Adipose tissue (tissue), 3 donors: ENCODE results near the gene ATP11A. TPM values are rescaled to one million over a fixed set of nuclear protein-coding genes. Genes with fewer than 3 reads are reported as not detected.
"Not testable (repeated sequence)": the region's sequence is repeated elsewhere in the genome, so short reads cannot be mapped to it uniquely, and the experiment has no call there.

Source experiments
- H3K27ac ChIP-seq: one replicate; pipeline ENCODE4 v1.5.1; 2013; ENCODE audit warnings: low read depth, low read length
- WGBS, 3 donors: extraction: QIAGEN DNeasy Blood & Tissue Kit; methylation state at CpG; one replicate each; pipeline ENCODE4 v1.1.7; 2013; 5-methylcytosine and 5-hydroxymethylcytosine counted together
- polyA plus RNA-seq, 3 donors: library from polyadenylated mRNA; stranded (reverse); fragments of 200-250 nt; gene quantifications; one replicate each; pipeline ENCODE4 v1.2.3, GENCODE V29; 2013
- donor health status: healthy with polysubstance abuse.
- donor health status: Bipolar disorder and iron deficiency.
- donor health status: healthy.

The ATP11A gene
- polyA plus RNA-seq, 3 donors, result 8.1 to 12.0 (median 9.9) TPM

DNA sequence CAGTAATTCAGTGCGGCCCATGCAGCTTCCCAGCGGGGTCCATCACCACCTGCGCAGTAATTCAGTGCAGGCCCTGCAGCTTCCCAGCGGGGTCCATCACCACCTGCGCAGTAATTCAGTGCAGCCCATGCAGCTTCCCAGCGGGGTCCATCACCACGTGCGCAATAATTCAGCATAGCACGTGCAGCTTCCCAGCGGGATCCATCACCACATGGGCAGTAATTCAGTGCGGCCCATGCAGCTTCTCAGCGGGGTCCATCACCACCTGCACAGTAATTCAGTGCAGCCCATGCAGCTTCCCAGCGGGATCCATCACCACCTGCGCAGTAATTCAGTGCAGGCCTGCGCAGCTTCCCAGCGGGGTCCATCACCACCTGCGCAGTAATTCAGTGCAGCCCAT is 173.5 kb downstream of the ATP11A start:
- 92 to 97% (median 96%) methylated on average over 15 to 17 of the region's 17 CpGs for WGBS, 3 donors
- H3K27ac ChIP-seq, result not testable (repeated sequence)

DNA sequence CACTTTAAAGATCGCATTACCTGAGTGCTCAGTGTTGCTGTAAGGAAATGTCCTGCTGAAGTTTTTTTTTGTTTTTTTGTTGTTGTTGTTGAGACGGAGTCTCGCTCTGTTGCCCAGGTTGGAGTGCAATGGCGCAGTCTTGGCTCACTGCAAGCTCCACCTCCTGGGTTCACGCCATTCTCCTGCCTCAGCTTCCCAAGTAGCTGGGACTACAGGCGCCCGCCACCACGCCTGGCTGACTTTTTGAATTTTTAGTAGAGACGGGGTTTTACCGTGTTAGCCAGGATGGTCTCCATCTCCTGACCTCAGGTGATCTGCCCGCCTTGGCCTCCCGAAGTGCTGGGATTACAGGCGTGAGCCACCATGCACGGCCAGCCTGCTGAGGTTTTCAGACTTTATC is 175.6 kb downstream of the ATP11A start:
- H3K27ac ChIP-seq, result not testable (repeated sequence)
- WGBS, 3 donors, result 86 to 94% (median 89%) methylated on average over 14 of the region's 14 CpGs

GRCh38 chr13:112867301-112867711 is 177.5 kb downstream of the ATP11A start:
- no peak overlapping the region for H3K27ac ChIP-seq
- 93 to 95% (median 94%) methylated on average over 18 of the region's 18 CpGs for WGBS, 3 donors

GRCh38 chr13:112868308-112868707 is 178.5 kb downstream of the ATP11A start:
- 90 to 93% (median 93%) methylated on average over 5 of the region's 5 CpGs for WGBS, 3 donors
- H3K27ac ChIP-seq, result no peak overlapping the region

DNA sequence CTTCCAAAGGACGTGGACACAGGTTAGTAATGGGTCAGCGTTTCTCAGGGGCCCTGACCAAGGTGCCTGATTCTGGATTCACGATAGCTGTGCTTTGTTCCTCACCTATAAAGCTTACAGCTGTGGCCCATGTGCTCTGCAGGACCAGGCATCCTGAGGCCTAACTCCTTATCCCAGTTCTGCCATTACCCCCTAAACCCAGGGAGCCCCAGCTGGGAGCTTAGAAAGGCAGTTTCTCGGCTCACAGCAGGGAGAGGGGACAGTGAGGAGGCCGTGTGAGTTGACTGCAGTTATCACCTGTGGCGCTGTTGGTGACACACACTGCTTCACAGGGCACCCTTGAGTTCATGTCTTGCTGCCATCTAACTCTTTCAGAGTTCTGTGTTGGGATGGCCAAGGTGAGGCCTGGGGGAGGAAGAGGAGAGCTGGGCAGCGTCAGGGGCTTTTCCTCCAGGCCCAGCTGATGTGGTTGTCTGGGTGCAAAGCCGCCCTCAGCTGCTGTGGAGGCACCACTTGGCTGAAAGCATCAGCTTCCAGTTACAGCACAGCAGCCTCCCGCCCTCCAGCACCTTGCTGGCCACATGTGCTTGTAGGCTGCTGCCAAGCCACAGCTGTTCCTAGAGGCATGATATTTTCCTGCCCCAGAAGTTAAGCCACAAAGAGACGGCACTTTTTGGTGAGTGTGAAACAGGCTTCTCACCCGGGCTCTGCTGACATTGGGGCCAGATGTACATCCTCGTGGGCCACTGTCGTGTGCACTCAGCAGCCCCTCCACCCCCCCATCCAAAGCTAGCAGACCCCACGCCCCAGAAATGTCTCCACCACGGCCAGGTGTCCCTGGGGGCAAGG is 179.6 kb downstream of the ATP11A start:
- H3K27ac ChIP-seq, result no peak overlapping the region
- 70 to 84% (median 83%) methylated on average over 15 of the region's 15 CpGs for WGBS, 3 donors

- WGBS, 3 donors, result 59 to 88% (median 73%) methylated on average over 2 of the region's 2 CpGs
- H3K27ac ChIP-seq, result no peak overlapping the region
Measured at GRCh38 chr13:112870051-112870331, 180.2 kb downstream of the ATP11A start.

DNA sequence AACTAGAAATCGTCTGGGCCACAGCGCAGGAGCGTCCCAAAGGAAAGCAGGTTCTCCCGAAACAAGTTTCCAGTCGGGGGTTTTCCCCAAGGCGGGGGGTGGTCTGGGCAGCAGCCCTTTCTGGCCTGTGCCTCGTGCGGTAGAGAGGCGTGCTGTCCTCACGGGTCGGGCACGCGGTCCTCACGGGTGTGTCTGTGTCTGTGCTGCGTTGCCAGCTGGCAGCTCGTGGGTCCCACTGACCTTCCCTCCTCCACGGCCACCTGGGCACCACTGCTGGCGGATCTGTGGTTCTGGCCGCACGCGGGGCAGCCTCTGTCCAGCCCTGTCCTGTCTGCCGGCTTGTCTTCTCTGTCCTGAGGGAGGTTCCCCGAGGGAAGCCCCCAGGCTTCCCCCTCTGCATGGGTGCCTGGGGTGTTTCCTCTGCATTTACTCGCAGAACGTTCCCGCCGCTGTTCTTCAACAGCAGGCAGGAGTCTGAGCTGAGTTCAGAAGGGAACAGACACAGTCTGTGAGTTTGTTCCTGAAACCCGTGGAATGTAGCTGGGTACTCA is 181.0 kb downstream of the ATP11A start:
- H3K27ac ChIP-seq, result no peak overlapping the region
- 87 to 91% (median 90%) methylated on average over 27 to 28 of the region's 28 CpGs for WGBS, 3 donors

DNA sequence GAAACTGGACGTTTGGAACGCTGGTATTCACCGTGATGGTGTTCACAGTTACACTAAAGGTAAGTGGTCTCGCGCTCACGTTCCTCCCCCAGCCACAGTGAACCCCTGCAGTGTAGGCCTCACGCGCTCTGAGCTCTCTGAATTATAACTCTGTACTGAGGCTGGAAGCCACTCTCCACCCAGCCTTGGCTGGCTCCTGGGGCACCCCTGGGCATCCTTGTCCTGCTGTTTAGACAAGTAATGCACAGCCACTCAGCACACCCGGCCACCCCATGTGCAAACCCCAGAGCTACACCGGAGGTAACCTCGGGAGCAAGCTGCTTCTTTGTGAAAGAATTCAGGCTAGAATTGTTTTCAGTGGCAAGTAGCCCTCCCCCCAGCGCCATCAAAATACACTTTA is 181.9 kb downstream of the ATP11A start:
- 91 to 97% (median 94%) methylated on average over 12 of the region's 12 CpGs for WGBS, 3 donors
- no peak overlapping the region for H3K27ac ChIP-seq

DNA sequence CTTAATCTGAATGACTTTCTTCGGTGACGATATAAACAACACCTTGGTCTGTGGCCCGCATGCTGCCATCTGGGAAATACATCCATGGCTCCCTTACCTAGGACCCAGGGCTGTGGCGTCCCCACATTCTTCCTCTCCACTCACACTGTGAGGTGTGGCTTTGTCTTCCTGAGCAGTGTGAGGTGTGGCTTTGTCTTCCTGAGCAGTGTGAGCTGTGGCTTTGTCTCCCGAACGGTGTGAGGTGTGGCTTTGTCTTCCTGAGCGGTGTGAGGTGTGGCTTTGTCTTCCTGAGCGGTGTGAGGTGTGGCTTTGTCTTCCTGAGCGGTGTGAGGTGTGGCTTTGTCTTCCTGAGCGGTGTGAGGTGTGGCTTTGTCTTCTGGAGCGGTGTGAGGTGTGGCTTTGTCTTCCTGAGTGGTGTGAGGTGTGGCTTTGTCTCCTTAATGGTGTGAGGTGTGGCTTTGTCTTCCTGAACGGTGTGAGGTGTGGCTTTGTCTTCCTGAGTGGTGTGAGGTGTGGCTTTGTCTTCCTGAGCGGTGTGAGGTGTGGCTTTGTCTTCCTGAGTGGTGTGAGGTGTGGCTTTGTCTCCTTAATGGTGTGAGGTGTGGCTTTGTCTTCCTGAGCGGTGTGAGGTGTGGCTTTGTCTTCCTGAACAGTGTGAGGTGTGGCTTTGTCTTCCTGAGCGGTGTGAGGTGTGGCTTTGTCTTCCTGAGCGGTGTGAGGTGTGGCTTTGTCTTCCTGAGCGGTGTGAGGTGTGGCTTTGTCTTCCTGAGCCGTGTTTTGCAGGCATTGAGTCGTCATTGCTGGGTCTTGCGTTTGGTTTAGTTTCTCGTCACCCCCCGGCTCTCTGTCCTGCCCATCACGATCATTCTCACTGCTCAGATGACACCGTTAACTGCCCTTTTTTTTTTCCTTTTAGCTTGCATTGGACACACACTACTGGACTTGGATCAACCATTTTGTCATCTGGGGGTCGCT is 183.1 kb downstream of the ATP11A start:
- WGBS, 3 donors, result 40 to 66% (median 42%) methylated on average over 25 of the region's 25 CpGs
- not testable (repeated sequence) for H3K27ac ChIP-seq

GRCh38 chr13:112873851-112874750 is 184.3 kb downstream of the ATP11A start:
- WGBS, 3 donors, result 31 to 62% (median 36%) methylated on average over 36 to 40 of the region's 40 CpGs
- H3K27ac ChIP-seq, result no peak overlapping the region

GRCh38 chr13:112874751-112875300 is 185.0 kb downstream of the ATP11A start:
- 64 to 72% (median 67%) methylated on average over 19 of the region's 19 CpGs for WGBS, 3 donors
- H3K27ac ChIP-seq, result no peak overlapping the region

DNA sequence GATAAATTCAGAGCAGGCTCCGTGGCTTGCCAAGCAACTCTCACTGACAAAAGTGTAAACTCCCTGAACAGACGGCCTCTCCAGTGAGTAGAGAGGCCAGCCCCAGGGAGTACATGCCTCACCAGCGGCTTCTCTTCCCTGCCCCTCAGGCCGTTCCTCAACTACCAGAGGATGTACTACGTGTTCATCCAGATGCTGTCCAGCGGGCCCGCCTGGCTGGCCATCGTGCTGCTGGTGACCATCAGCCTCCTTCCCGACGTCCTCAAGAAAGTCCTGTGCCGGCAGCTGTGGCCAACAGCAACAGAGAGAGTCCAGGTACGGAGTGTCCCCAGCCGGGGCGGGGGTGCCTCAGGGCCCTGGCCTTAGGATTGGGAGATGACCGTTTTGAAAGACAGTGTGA is 185.8 kb downstream of the ATP11A start:
- no peak overlapping the region for H3K27ac ChIP-seq
- 83 to 84% (median 84%) methylated on average over 15 of the region's 15 CpGs for WGBS, 3 donors

DNA sequence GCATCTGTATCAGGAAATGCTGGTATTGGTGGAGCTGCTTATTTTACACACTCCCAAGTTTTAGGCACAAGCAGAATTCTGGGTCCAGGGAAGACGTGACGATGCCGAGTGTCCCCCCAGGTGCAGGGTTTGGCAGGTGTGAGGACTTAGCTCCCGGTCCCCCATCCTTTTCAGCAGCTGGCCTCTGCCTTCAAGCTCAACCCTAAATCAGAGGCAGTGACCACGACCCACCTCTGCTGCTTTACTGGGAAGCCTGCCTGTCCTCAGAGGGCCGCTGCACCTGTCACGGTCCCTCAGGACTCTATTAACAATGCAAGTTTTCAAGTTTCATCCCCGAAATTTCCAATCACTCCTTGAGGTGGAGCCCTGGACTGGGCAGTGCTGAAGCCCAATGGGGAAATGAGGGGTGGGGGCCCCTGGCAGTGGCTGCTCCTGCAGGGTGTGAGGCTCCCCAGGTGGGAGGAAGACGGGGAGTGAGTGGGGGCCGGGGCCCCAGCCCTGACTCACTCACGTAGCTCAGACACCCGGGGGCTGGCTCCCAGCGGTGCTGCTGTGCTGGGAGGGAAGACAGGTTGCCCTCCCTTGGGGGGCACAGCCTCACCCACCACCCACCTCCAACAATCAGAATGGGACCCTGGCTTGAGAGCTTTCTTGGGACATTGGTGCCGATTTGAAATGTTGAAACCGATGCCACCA is 186.6 kb downstream of the ATP11A start:
- H3K27ac ChIP-seq, result no peak overlapping the region
- 82 to 86% (median 86%) methylated on average over 15 of the region's 15 CpGs for WGBS, 3 donors

- WGBS, 3 donors, result 86 to 94% (median 92%) methylated on average over 12 of the region's 12 CpGs
- H3K27ac ChIP-seq, result no peak overlapping the region
Measured at GRCh38 chr13:112877066-112877465, 187.2 kb downstream of the ATP11A start.

- 90 to 91% (median 91%) methylated on average over 11 of the region's 11 CpGs for WGBS, 3 donors
- H3K27ac ChIP-seq, result no peak overlapping the region
Measured at GRCh38 chr13:112877539-112877938, 187.7 kb downstream of the ATP11A start.

DNA sequence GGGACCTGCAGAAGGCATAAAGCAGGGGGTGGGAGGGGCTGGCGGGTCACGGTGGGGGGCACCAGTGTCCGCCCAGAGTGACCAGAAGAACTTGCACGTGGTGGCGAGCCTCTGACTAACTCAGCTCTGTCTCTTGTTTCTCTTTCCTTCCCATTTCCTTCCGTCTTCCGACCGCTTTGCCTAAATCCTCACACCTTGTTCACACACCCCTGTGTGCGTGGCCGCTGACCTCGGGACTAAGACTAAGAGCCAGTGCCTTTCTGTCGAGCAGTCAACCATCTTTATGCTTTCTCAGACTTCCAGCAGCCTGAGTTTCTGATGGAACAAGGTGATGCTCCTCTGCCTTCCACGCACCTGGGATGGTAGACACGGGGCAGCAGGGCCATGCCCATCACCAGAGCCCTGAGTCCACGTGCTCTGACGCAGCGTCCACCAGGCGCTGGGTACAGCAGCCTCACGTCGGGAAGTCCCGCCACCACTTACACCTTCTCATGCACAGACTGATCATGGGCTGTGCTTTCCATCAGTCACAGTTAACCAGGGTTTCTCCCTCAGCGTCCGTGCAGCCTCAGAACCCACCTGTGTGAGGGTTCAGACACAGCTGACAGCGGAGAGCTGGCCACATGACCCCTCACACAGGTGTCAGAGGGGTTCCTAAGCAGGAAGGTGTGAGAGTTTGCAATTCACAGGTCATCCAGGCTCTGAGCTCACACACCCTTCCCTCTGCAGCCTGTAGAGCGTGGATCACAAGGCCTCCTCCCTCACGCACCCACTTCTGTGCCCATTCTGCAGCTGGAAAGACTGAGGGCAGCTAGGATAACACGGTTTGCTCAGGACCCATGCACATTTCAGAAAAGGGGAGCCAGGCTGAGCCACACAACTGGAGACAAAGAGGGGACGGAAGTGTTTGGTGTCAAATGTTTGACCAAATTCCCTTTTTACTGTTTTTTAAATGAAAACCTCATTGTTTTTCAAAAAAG is 188.4 kb downstream of the ATP11A start:
- 94% methylated on average over 28 of the region's 28 CpGs for WGBS, 3 donors
- H3K27ac ChIP-seq, result no peak overlapping the region
